Measurements from ENCODE around the gene PDK2. TPM values are rescaled to one million over a fixed set of nuclear protein-coding genes. Genes with fewer than 3 reads are reported as not detected.

The PDK2 gene
- total and polyA plus RNA-seq, 2 of the 4 experiments (the other 2 are of a cell fraction) = 26.7 to 104 TPM

DNA sequence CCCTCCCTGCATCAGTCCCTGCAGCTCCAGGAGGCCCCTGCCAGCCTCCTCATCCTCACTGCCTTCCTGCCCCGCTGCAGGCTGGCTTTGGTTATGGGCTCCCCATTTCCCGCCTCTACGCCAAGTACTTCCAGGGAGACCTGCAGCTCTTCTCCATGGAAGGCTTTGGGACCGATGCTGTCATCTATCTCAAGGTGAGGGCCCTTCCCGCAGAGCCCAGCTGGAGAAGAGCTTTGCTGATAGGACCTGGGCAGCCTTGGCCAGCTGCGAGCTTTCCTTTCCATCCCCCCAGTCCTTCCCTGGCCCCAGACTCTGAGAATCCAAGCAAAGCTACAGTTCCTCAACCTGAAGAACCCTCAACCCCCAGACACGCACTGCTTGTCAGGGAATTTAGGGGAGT, 14.1 kb downstream of the PDK2 start:
- WGBS, 2 experiments (ENCODE audit: extremely low coverage in 2 of 2, insufficient read length in 1 of 2) = 80% methylated on average over 1 of the region's 7 CpGs; no CpG with 5 or more reads in 1 of the 2 experiments
- TF ChIP-seq MAZ (IDR thresholded peaks at IDR 0.05; ENCODE audit: borderline replicate concordance, low read depth, low read length) = no peak
- no peak for TF ChIP-seq MAFK (IDR thresholded peaks at IDR 0.05; ENCODE audit: low read depth, low read length)
- dilution Hi-C loops (cut with HindIII; ENCODE audit: low sequenced_read_pairs, unreplicated experiment) = no loop called here

More for the DNA sequence above, 14.1 kb downstream of the PDK2 start:
- ChIA-PET POLR2A (ENCODE audit: unreplicated experiment) (no interaction called here), CTCF (interaction anchor here (2.1 kb wide), 1 partner anchor 15 kb away, joined by 7 read pairs; no protein-coding TSS in a partner anchor)
- H2AFZ ChIP-seq (replicated peaks; ENCODE audit: low read length, poor library complexity) = no peak overlapping the region
- H4K20me1 ChIP-seq (ENCODE audit: insufficient read depth, low read length) = no peaks in the 10 kb centered on the region
- H4K5ac ChIP-seq (ENCODE audit: low read depth, low read length) = no peak overlapping the region
- no peak overlapping the region for H2BK5ac ChIP-seq (ENCODE audit: low read depth, low read length, poor library complexity, severe bottlenecking)
- H3K27ac ChIP-seq (ENCODE audit: insufficient read depth, low read length) = no peak overlapping the region
- no peak overlapping the region for H3K56ac ChIP-seq (ENCODE audit: extremely low read depth, insufficient read depth, low read length)
- no peak overlapping the region for H4K91ac ChIP-seq (ENCODE audit: insufficient read depth, low read depth, low read length)
- no peak overlapping the region for H2AK5ac ChIP-seq (ENCODE audit: low read depth, low read length)
- H3K9me3 ChIP-seq (ENCODE audit: control insufficient read depth, insufficient read depth, low read length) = no peaks in the 10 kb centered on the region
- no peak overlapping the region for H3K18ac ChIP-seq (ENCODE audit: low read depth, low read length)
- in situ Hi-C loops (cut with MboI; ENCODE audit: low sequenced_read_pairs) (no loop called here), intact Hi-C loops (cut with micrococcal nuclease) (no loop called here)
- no peak overlapping the region for H2BK120ac ChIP-seq (ENCODE audit: low read depth, low read length)
- H3K9ac ChIP-seq (ENCODE audit: low read depth, low read length) = no peak overlapping the region
- no peak overlapping the region for H2BK20ac ChIP-seq (ENCODE audit: low read depth, low read length)
- no peak overlapping the region for H3K23ac ChIP-seq (ENCODE audit: low read depth, low read length)
- no peak overlapping the region for H3K14ac ChIP-seq (replicated peaks; ENCODE audit: low read depth, low read length)
- DNase-seq (no peak), ATAC-seq (ENCODE audit: low read depth) (no peak)
- no peak overlapping the region for H2BK15ac ChIP-seq (ENCODE audit: low read depth, low read length)
- peaks cover 3% of the 10 kb centered on the region for H3K4me1 ChIP-seq (ENCODE audit: control insufficient read depth, insufficient read depth, low read length)
- BruUV-seq (replicated peaks) = no TSS peak
- no peak overlapping the region for H4K8ac ChIP-seq (ENCODE audit: low read depth in 2 of 2, low read length in 2 of 2)
- peak overlapping the region; percentile 6 for H2AK9ac ChIP-seq (replicated peaks; ENCODE audit: low read depth, low read length, poor library complexity)
- H3K36me3 ChIP-seq (ENCODE audit: control insufficient read depth, insufficient read depth, low read length) = peaks cover 35% of the 10 kb centered on the region; the same call in 1 of the 2 replicates
- no peak overlapping the region for H3K4ac ChIP-seq (ENCODE audit: low read depth, low read length)
- no peaks in the 10 kb centered on the region for H3K79me1 ChIP-seq (ENCODE audit: low read depth in 1 of 2, low read length in 2 of 2)
- no peak overlapping the region for H3K4me3 ChIP-seq (ENCODE audit: insufficient read depth, low read depth, low read length)
- no peak overlapping the region for H3K4me2 ChIP-seq (ENCODE audit: low read depth, low read length)
- peaks cover 6% of the 10 kb centered on the region for H3K9me1 ChIP-seq (ENCODE audit: insufficient read depth, low read length)
- H3K27me3 ChIP-seq (ENCODE audit: control insufficient read depth, insufficient read depth, low read length) = no peaks in the 10 kb centered on the region
